WTC11 (cell line): Measurements from ENCODE around the gene ESYT2. TPM values are rescaled to one million over a fixed set of nuclear protein-coding genes. Genes with fewer than 3 reads are reported as not detected.

ENCODE experiments used
- ATAC-seq: fragments of 200-7000 bp; cut with Tn5 transposase; 2 replicates; pipeline ENCODE4 v1.10.0; 2021; ENCODE audit warnings: mild to moderate bottlenecking, moderate library complexity
- CTCF ChIA-PET: fragments of 300-600 bp; sonication (Branson Sonifier 250); formaldehyde crosslinking; loops from one replicate; lab custom pipeline; 2021; ENCODE audit warnings: antibody characterized with exemption; lab: Charles Lee
- POLR2A ChIA-PET: fragments of 350-600 bp; sonication (Branson Sonifier 250); formaldehyde crosslinking; loops from one replicate; lab custom pipeline; 2021; ENCODE audit warnings: antibody characterized with exemption; lab: Charles Lee
- DNase-seq: peaks from one replicate; pipeline ENCODE4 v3.0.0; 2021; ENCODE audit warnings: low spot score
- H3K27ac Mint-ChIP-seq: 2 replicates; pipeline ENCODE4 v1.8.0; 2021; ENCODE audit warnings: mixed read lengths
- H3K27me3 Mint-ChIP-seq: 2 replicates; pipeline ENCODE4 v1.8.0; 2021; ENCODE audit warnings: low read depth, mild to moderate bottlenecking, moderate library complexity, mixed read lengths
- H3K36me3 Mint-ChIP-seq: 2 replicates; pipeline ENCODE4 v1.8.0; 2021; ENCODE audit warnings: mixed read lengths
- H3K4me1 Mint-ChIP-seq: 2 replicates; pipeline ENCODE4 v1.8.0; 2022; ENCODE audit warnings: mixed read lengths
- H3K4me3 Mint-ChIP-seq: 2 replicates; pipeline ENCODE4 v1.8.0; 2021; ENCODE audit warnings: mild to moderate bottlenecking, moderate library complexity, mixed read lengths
- H3K9me3 Mint-ChIP-seq: 2 replicates; pipeline ENCODE4 v1.8.0; 2021; ENCODE audit warnings: mixed read lengths
- CREB1 ChIP-seq: sonication (generic); formaldehyde crosslinking; IDR thresholded peaks from 2 replicates; pipeline ENCODE4 v1.8.0; 2023; ENCODE audit warnings: mild to moderate bottlenecking, missing genetic modification reagents
- EMX1 ChIP-seq: fragments of 250-450 bp; sonication (Bioruptor Pico); IDR thresholded peaks from 2 replicates; pipeline ENCODE4 v1.8.0; 2021; ENCODE audit warnings: mild to moderate bottlenecking
- ESRRA ChIP-seq: sonication (generic); formaldehyde crosslinking; IDR thresholded peaks from 2 replicates; pipeline ENCODE4 v1.8.1; 2022; ENCODE audit warnings: mild to moderate bottlenecking, missing genetic modification reagents, borderline replicate concordance
- IRF2 ChIP-seq: sonication (generic); formaldehyde crosslinking; IDR thresholded peaks from 2 replicates; pipeline ENCODE4 v1.8.0; 2022; ENCODE audit warnings: low read depth, missing genetic modification reagents, borderline replicate concordance
- KAT7 ChIP-seq: sonication (generic); formaldehyde crosslinking; IDR thresholded peaks from 2 replicates; pipeline ENCODE4 v1.8.1; 2023; ENCODE audit warnings: missing genetic modification reagents, mild to moderate bottlenecking, borderline replicate concordance
- MXD4 ChIP-seq: fragments of 250-450 bp; sonication (Bioruptor Pico); IDR thresholded peaks from 2 replicates; pipeline ENCODE4 v1.8.0; 2021; ENCODE audit warnings: mild to moderate bottlenecking, moderate library complexity, borderline replicate concordance
- NR2C2 ChIP-seq: sonication (generic); formaldehyde crosslinking; IDR thresholded peaks from 2 replicates; pipeline ENCODE4 v1.8.0; 2022; ENCODE audit warnings: mild to moderate bottlenecking, missing genetic modification reagents
- NR3C1 ChIP-seq: sonication (generic); formaldehyde crosslinking; conservative IDR thresholded peaks from 2 replicates; pipeline ENCODE4 v1.8.1; 2023; ENCODE audit warnings: low read depth, mild to moderate bottlenecking, missing genetic modification reagents
- OVOL2 ChIP-seq: fragments of 250-450 bp; sonication (Bioruptor Pico); IDR thresholded peaks from 2 replicates; pipeline ENCODE4 v1.9.0; 2021; ENCODE audit warnings: mild to moderate bottlenecking, borderline replicate concordance
- RELA ChIP-seq: sonication (generic); formaldehyde crosslinking; IDR thresholded peaks from 2 replicates; pipeline ENCODE4 v1.8.1; 2022; ENCODE audit warnings: missing genetic modification reagents, mild to moderate bottlenecking, borderline replicate concordance
- SMAD3 ChIP-seq: sonication (generic); formaldehyde crosslinking; IDR thresholded peaks from 2 replicates; pipeline ENCODE4 v1.8.0; 2022; ENCODE audit warnings: missing genetic modification reagents, mild to moderate bottlenecking, borderline replicate concordance
- SP1 ChIP-seq: sonication (generic); formaldehyde crosslinking; conservative IDR thresholded peaks from 2 replicates; pipeline ENCODE4 v1.8.1; 2022; ENCODE audit warnings: missing genetic modification reagents
- ZBTB21 ChIP-seq: sonication (generic); formaldehyde crosslinking; IDR thresholded peaks from 2 replicates; pipeline ENCODE4 v1.8.1; 2023; ENCODE audit warnings: mild to moderate bottlenecking, missing genetic modification reagents, borderline replicate concordance
- ZNF121 ChIP-seq: sonication (generic); formaldehyde crosslinking; IDR thresholded peaks from 2 replicates; pipeline ENCODE4 v1.8.0; 2023; ENCODE audit warnings: missing genetic modification reagents
- ZNF416 ChIP-seq: fragments of 250-450 bp; sonication (Bioruptor Pico); IDR thresholded peaks from 2 replicates; pipeline ENCODE4 v1.9.0; 2021; ENCODE audit warnings: mild to moderate bottlenecking, inconsistent platforms
- total RNA-seq: library from RNA; stranded (reverse); gene quantifications from 3 replicates; pipeline ENCODE4 v1.2.3, GENCODE V29; 2021
- TF ChIP-seq, protein P1 (sequence below): fragments of 250-450 bp; sonication (Bioruptor Pico); IDR thresholded peaks from 2 replicates; pipeline ENCODE4 v1.9.0; 2021; ENCODE audit warnings: moderate library complexity, mild to moderate bottlenecking, inconsistent platforms, borderline replicate concordance
- TF ChIP-seq, protein P2 (sequence below): sonication (generic); formaldehyde crosslinking; IDR thresholded peaks from 2 replicates; pipeline ENCODE4 v1.8.0; 2022; ENCODE audit warnings: mild to moderate bottlenecking, missing genetic modification reagents
- TF ChIP-seq, protein P3 (sequence below): sonication (generic); formaldehyde crosslinking; IDR thresholded peaks from 2 replicates; pipeline ENCODE4 v1.8.1; 2022; ENCODE audit warnings: mild to moderate bottlenecking, missing genetic modification reagents, moderate library complexity, borderline replicate concordance
- TF ChIP-seq, protein P4 (sequence below): sonication (generic); formaldehyde crosslinking; conservative IDR thresholded peaks from 2 replicates; pipeline ENCODE4 v1.8.1; 2023; ENCODE audit warnings: mild to moderate bottlenecking, low read depth, missing genetic modification reagents, moderate library complexity
- TF ChIP-seq, protein P5 (sequence below): sonication (generic); formaldehyde crosslinking; IDR thresholded peaks from 2 replicates; pipeline ENCODE4 v1.8.0; 2022; ENCODE audit warnings: mild to moderate bottlenecking, missing genetic modification reagents
- TF ChIP-seq, protein P6 (sequence below): fragments of 250-450 bp; sonication (Bioruptor Pico); IDR thresholded peaks from 2 replicates; pipeline ENCODE4 v1.9.0; 2021; ENCODE audit warnings: mild to moderate bottlenecking
- TF ChIP-seq, protein P7 (sequence below): sonication (generic); formaldehyde crosslinking; IDR thresholded peaks from 2 replicates; pipeline ENCODE4 v1.8.1; 2023; ENCODE audit warnings: mild to moderate bottlenecking, missing genetic modification reagents

Gene ESYT2
- total RNA-seq, 1 experiment from 2014 or later = 45.1 TPM

DNA sequence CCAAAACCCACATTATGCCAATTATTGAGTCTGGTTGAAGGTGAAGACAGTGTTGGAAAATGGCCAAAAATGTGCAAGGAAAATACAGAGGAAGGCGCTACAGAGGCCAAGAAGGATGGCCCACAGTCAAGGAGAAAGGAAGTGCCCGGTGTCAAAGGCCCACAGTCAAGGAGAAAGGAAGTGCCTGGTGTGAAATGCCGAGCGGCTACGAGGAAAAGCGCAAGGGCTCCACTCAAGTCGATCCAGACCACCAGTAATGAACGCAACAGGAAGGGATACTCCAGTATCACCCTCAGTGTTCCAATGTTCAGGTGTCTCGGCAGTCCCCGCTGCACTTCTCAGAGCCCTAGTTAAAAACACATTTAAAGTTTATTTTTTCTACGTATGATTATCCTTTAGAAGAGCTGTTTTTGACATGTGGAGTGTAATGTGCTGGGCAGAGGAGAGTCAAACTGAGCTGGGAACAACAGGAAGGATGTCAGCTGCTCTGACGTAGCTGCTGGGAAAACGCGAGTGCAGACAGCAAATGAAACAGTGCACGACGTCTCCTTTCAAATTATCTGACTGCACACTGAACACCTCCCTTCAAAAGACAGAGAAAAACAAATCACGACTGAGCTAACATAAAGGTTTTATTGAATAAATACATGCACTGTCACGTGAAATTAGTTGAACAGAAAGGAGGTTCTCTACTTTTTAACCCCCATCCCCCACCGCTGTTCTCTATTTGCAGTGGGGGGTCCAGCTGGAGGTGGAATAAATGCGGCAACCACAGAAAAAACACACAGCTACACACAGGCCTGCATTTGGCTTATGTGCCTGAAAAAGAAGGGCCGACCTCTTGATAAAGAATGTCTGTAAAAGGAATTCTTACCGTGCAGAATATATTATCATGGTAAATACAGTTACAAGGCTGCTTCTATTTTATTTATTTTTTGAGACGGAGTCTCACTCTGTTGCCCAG is 98.6 kb downstream of the ESYT2 start:
- CTCF ChIA-PET = interaction anchor here (1.4 kb wide), 1 partner anchor 246 kb away, joined by 5 read pairs; no protein-coding TSS in a partner anchor
- peak overlapping the region; percentile 10 for H3K27ac Mint-ChIP-seq
- H3K36me3 Mint-ChIP-seq = peaks cover 23% of the 10 kb centered on the region
- ATAC-seq (no peak), DNase-seq (no peak)
- POLR2A ChIA-PET = no interaction called here
- no peaks in the 10 kb centered on the region for H3K27me3 Mint-ChIP-seq
- no peak overlapping the region for H3K4me3 Mint-ChIP-seq
- H3K4me1 Mint-ChIP-seq = peaks cover 38% of the 10 kb centered on the region
- no peaks in the 10 kb centered on the region for H3K9me3 Mint-ChIP-seq
- TF ChIP-seq, protein P1, sequence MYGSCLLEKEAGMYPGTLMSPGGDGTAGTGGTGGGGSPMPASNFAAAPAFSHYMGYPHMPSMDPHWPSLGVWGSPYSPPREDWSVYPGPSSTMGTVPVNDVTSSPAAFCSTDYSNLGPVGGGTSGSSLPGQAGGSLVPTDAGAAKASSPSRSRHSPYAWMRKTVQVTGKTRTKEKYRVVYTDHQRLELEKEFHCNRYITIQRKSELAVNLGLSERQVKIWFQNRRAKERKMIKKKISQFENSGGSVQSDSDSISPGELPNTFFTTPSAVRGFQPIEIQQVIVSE (CRISPR knock-in tag) = no peak
- TF ChIP-seq, protein P2, sequence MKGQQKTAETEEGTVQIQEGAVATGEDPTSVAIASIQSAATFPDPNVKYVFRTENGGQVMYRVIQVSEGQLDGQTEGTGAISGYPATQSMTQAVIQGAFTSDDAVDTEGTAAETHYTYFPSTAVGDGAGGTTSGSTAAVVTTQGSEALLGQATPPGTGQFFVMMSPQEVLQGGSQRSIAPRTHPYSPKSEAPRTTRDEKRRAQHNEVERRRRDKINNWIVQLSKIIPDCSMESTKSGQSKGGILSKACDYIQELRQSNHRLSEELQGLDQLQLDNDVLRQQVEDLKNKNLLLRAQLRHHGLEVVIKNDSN (CRISPR knock-in tag) = no peak
- TF ChIP-seq CREB1 (CRISPR knock-in tag) = no peak
- TF ChIP-seq, protein P3, sequence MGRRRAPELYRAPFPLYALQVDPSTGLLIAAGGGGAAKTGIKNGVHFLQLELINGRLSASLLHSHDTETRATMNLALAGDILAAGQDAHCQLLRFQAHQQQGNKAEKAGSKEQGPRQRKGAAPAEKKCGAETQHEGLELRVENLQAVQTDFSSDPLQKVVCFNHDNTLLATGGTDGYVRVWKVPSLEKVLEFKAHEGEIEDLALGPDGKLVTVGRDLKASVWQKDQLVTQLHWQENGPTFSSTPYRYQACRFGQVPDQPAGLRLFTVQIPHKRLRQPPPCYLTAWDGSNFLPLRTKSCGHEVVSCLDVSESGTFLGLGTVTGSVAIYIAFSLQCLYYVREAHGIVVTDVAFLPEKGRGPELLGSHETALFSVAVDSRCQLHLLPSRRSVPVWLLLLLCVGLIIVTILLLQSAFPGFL = no peak
- TF ChIP-seq NR2C2 = no peak
- TF ChIP-seq ZBTB21 (CRISPR knock-in tag) = no peak
- TF ChIP-seq, protein P4, sequence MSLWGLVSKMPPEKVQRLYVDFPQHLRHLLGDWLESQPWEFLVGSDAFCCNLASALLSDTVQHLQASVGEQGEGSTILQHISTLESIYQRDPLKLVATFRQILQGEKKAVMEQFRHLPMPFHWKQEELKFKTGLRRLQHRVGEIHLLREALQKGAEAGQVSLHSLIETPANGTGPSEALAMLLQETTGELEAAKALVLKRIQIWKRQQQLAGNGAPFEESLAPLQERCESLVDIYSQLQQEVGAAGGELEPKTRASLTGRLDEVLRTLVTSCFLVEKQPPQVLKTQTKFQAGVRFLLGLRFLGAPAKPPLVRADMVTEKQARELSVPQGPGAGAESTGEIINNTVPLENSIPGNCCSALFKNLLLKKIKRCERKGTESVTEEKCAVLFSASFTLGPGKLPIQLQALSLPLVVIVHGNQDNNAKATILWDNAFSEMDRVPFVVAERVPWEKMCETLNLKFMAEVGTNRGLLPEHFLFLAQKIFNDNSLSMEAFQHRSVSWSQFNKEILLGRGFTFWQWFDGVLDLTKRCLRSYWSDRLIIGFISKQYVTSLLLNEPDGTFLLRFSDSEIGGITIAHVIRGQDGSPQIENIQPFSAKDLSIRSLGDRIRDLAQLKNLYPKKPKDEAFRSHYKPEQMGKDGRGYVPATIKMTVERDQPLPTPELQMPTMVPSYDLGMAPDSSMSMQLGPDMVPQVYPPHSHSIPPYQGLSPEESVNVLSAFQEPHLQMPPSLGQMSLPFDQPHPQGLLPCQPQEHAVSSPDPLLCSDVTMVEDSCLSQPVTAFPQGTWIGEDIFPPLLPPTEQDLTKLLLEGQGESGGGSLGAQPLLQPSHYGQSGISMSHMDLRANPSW (CRISPR knock-in tag) = no peak
- no peak for TF ChIP-seq EMX1
- TF ChIP-seq, protein P5, sequence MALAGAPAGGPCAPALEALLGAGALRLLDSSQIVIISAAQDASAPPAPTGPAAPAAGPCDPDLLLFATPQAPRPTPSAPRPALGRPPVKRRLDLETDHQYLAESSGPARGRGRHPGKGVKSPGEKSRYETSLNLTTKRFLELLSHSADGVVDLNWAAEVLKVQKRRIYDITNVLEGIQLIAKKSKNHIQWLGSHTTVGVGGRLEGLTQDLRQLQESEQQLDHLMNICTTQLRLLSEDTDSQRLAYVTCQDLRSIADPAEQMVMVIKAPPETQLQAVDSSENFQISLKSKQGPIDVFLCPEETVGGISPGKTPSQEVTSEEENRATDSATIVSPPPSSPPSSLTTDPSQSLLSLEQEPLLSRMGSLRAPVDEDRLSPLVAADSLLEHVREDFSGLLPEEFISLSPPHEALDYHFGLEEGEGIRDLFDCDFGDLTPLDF (CRISPR knock-in tag) = no peak
- no peak for TF ChIP-seq OVOL2 (CRISPR knock-in tag)

DNA sequence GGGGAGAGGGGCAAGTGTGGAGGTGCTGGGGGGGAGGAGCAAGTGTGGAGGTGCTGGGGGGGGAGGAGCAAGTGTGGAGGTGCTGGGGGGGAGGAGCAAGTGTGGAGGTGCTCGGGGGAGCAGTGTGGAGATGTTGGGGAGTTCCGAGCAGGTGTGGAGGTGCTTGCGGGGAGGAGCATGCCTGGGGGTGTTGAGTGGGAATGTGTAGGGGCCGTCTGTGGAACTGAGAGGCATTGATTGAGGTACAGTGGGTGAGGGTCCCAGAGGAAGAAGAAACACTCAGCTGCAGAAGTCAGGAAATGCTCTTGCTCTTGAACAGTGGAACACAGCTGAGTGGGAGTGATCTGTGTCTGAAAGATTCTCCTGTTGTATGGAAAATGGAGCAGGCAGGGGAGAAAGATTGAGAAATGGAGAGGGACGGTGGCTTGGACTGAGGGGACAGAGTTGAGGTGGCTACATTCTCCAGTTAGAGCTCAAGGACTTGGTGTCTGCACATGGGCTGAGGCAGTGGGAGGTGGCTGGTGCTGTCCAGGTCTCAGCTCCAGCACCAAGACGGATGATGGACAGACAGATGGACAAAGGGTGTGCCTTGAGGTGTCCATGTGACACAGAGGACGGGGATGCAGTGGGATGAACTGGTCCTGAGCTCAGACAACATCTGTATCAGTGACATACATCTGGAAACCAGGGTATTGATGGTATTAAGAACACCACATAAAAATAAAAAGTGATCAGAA is 99.5 kb downstream of the ESYT2 start:
- H3K27ac Mint-ChIP-seq = peak overlapping the region; percentile 10
- ChIA-PET CTCF (interaction anchor here (1.4 kb wide), 1 partner anchor 247 kb away, joined by 5 read pairs; no protein-coding TSS in a partner anchor), POLR2A (no interaction called here)
- H3K27me3 Mint-ChIP-seq = no peaks in the 10 kb centered on the region
- H3K36me3 Mint-ChIP-seq = peaks cover 20% of the 10 kb centered on the region
- DNase-seq (no peak), ATAC-seq (no peak)
- H3K9me3 Mint-ChIP-seq = no peaks in the 10 kb centered on the region
- H3K4me1 Mint-ChIP-seq = peaks cover 38% of the 10 kb centered on the region
- H3K4me3 Mint-ChIP-seq = no peak overlapping the region
- TF ChIP-seq, protein P6, sequence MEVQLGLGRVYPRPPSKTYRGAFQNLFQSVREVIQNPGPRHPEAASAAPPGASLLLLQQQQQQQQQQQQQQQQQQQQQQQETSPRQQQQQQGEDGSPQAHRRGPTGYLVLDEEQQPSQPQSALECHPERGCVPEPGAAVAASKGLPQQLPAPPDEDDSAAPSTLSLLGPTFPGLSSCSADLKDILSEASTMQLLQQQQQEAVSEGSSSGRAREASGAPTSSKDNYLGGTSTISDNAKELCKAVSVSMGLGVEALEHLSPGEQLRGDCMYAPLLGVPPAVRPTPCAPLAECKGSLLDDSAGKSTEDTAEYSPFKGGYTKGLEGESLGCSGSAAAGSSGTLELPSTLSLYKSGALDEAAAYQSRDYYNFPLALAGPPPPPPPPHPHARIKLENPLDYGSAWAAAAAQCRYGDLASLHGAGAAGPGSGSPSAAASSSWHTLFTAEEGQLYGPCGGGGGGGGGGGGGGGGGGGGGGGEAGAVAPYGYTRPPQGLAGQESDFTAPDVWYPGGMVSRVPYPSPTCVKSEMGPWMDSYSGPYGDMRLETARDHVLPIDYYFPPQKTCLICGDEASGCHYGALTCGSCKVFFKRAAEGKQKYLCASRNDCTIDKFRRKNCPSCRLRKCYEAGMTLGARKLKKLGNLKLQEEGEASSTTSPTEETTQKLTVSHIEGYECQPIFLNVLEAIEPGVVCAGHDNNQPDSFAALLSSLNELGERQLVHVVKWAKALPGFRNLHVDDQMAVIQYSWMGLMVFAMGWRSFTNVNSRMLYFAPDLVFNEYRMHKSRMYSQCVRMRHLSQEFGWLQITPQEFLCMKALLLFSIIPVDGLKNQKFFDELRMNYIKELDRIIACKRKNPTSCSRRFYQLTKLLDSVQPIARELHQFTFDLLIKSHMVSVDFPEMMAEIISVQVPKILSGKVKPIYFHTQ (CRISPR knock-in tag) = no peak
- TF ChIP-seq ZNF416 (CRISPR knock-in tag) (no peak), MXD4 (CRISPR knock-in tag) (no peak), KAT7 (CRISPR knock-in tag) (no peak), RELA (CRISPR knock-in tag) (no peak), IRF2 (no peak), ESRRA (CRISPR knock-in tag) (no peak), NR3C1 (no peak), SP1 (no peak), ZNF121 (CRISPR knock-in tag) (no peak), NR2C2 (no peak), OVOL2 (CRISPR knock-in tag) (no peak), SMAD3 (CRISPR knock-in tag) (no peak)
- TF ChIP-seq, protein P7, sequence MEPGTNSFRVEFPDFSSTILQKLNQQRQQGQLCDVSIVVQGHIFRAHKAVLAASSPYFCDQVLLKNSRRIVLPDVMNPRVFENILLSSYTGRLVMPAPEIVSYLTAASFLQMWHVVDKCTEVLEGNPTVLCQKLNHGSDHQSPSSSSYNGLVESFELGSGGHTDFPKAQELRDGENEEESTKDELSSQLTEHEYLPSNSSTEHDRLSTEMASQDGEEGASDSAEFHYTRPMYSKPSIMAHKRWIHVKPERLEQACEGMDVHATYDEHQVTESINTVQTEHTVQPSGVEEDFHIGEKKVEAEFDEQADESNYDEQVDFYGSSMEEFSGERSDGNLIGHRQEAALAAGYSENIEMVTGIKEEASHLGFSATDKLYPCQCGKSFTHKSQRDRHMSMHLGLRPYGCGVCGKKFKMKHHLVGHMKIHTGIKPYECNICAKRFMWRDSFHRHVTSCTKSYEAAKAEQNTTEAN (CRISPR knock-in tag) = no peak
